ENCODE data around the gene PTP4A1. TPM values are rescaled to one million over a fixed set of nuclear protein-coding genes. Genes with fewer than 3 reads are reported as not detected.

PTP4A1 gene
- total and polyA plus RNA-seq, 2 of the 13 experiments (the other 11 are each of a cell fraction or from before 2014, with no cell fraction given) = 141 to 376 TPM

- TF ChIP-seq ZNF550 (CRISPR knock-in tag; IDR thresholded peaks at IDR 0.05; ENCODE audit: borderline replicate concordance) (no peak), KAT2B (IDR thresholded peaks at IDR 0.05; ENCODE audit: borderline replicate concordance, low read depth, low read length) (no peak), ZFYVE20 (CRISPR knock-in tag; IDR thresholded peaks at IDR 0.05; ENCODE audit: borderline replicate concordance, low read depth) (peak; percentile 18; the same call in 1 of the 2 replicates), ZNF407 (CRISPR knock-in tag; IDR thresholded peaks at IDR 0.05; ENCODE audit: not compliant biosample characterization) (no peak), ZNF772 (CRISPR knock-in tag; IDR thresholded peaks at IDR 0.05) (no peak; the same call in 1 of the 2 replicates), THRA (CRISPR knock-in tag; IDR thresholded peaks at IDR 0.05; ENCODE audit: borderline replicate concordance) (0 out of 2 replicates have a peak, but pooled peaks have one; percentile 9), ISL2 (CRISPR knock-in tag; IDR thresholded peaks at IDR 0.05) (no peak), ZNF577 (CRISPR knock-in tag; IDR thresholded peaks at IDR 0.05; ENCODE audit: borderline replicate concordance, low read depth) (no peak), ZNF747 (CRISPR knock-in tag; IDR thresholded peaks at IDR 0.05; ENCODE audit: borderline replicate concordance) (no peak), ZNF207 (IDR thresholded peaks at IDR 0.05; ENCODE audit: borderline replicate concordance) (no peak), HIC2 (CRISPR knock-in tag; IDR thresholded peaks at IDR 0.05; ENCODE audit: low read depth) (no peak), GATAD2A (CRISPR knock-in tag; IDR thresholded peaks at IDR 0.05) (peak; percentile 78)
Measured at GRCh38 chr6:63573899-63574553, 1.7 kb downstream of the PTP4A1 start (continued).
